HG03139 (cell line): ENCODE data around the gene ATP5ME.
"Not testable (repeated sequence)": the region's sequence is repeated elsewhere in the genome, so short reads cannot be mapped to it uniquely, and the experiment has no call there.

Experiments
- ATAC-seq: cut with Tn5 transposase; IDR thresholded peaks from one replicate; pipeline ENCODE4 v1.9.1; 2021; ENCODE audit not compliant: unreplicated experiment

ATP5ME gene

GRCh38 chr4:657338-657833, 16.7 kb downstream of the ATP5ME start:
- ATAC-seq, result no peak

- no peak for ATAC-seq
These were observed 17.4 kb downstream of the ATP5ME start for GRCh38 chr4:656436-657337.

- ATAC-seq, result no peak
These were observed 18.5 kb downstream of the ATP5ME start for GRCh38 chr4:655464-656151.

- ATAC-seq, result no peak
These were observed 19.1 kb downstream of the ATP5ME start for GRCh38 chr4:654871-655463.

GRCh38 chr4:654503-654845, 19.6 kb downstream of the ATP5ME start:
- ATAC-seq, result no peak

GRCh38 chr4:653831-654502, 20.1 kb downstream of the ATP5ME start:
- ATAC-seq, result no peak

- ATAC-seq, result no peak
These were observed 20.8 kb downstream of the ATP5ME start for GRCh38 chr4:653080-653821.

GRCh38 chr4:651884-652642, 22.0 kb downstream of the ATP5ME start:
- no peak for ATAC-seq

- no peak for ATAC-seq
These were observed 22.9 kb downstream of the ATP5ME start for GRCh38 chr4:650951-651883.

- no peak for ATAC-seq
These were observed 23.6 kb downstream of the ATP5ME start for GRCh38 chr4:650461-650860.

GRCh38 chr4:649751-650310, 24.2 kb downstream of the ATP5ME start:
- no peak for ATAC-seq

- no peak for ATAC-seq
These were observed 24.8 kb downstream of the ATP5ME start for GRCh38 chr4:649293-649625.

GRCh38 chr4:648579-649292, 25.3 kb downstream of the ATP5ME start:
- ATAC-seq, result no peak

- ATAC-seq, result no peak
These were observed 26.6 kb downstream of the ATP5ME start for GRCh38 chr4:647481-647880.

- no peak for ATAC-seq
These were observed 27.6 kb downstream of the ATP5ME start for GRCh38 chr4:646460-646859.

- ATAC-seq, result not testable (repeated sequence)
These were observed 31.7 kb downstream of the ATP5ME start for GRCh38 chr4:642366-642765.

- ATAC-seq, result no peak
These were observed 36.4 kb downstream of the ATP5ME start for GRCh38 chr4:637536-638280.
